GM19193 (cell line): ENCODE data around the gene TSPEAR.

Experiments used
- POLR2A ChIP-seq: IDR thresholded peaks from 4 replicates; pipeline ENCODE4 v1.6.1; 2011; ENCODE audit not compliant: insufficient read depth, insufficient read length; ENCODE audit errors: extremely low read depth

The TSPEAR gene

GRCh38 chr21:44711327-44712202 lies at the start of gene TSPEAR:
TSPEAR (minus strand) TSS chr21:44711572; CDS start chr21:44711514, 58 bp downstream.
- TF ChIP-seq POLR2A = no peak

- no peak for TF ChIP-seq POLR2A
Measured at GRCh38 chr21:44760376-44760775, 49.0 kb upstream of the TSPEAR start.

GRCh38 chr21:44759628-44760285 lies 48.4 kb upstream of the TSPEAR start:
- TF ChIP-seq POLR2A = no peak

GRCh38 chr21:44758781-44759627 lies 47.6 kb upstream of the TSPEAR start:
- TF ChIP-seq POLR2A = no peak

- TF ChIP-seq POLR2A = no peak
Measured at GRCh38 chr21:44758141-44758561, 46.8 kb upstream of the TSPEAR start.

GRCh38 chr21:44757731-44758130 lies 46.4 kb upstream of the TSPEAR start:
- no peak for TF ChIP-seq POLR2A

- TF ChIP-seq POLR2A = no peak
Measured at GRCh38 chr21:44756423-44757185, 45.2 kb upstream of the TSPEAR start.

GRCh38 chr21:44755227-44755626 lies 43.9 kb upstream of the TSPEAR start:
- TF ChIP-seq POLR2A = no peak

- TF ChIP-seq POLR2A = no peak
Measured at GRCh38 chr21:44753357-44753756, 42.0 kb upstream of the TSPEAR start.

GRCh38 chr21:44752671-44753235 lies 41.4 kb upstream of the TSPEAR start:
- no peak for TF ChIP-seq POLR2A

GRCh38 chr21:44751799-44752636 lies 40.6 kb upstream of the TSPEAR start:
- TF ChIP-seq POLR2A = no peak

- no peak for TF ChIP-seq POLR2A
Measured at GRCh38 chr21:44751186-44751798, 39.9 kb upstream of the TSPEAR start.

- TF ChIP-seq POLR2A = no peak
Measured at GRCh38 chr21:44750675-44751025, 39.3 kb upstream of the TSPEAR start.
